ENCODE results near the gene RPL13. TPM values are rescaled to one million over a fixed set of nuclear protein-coding genes. Genes with fewer than 3 reads are reported as not detected.

Gene RPL13
- total and polyA plus RNA-seq, 2 of the 4 experiments (the other 2 are of a cell fraction) = 2,098 to 3,527 TPM

DNA sequence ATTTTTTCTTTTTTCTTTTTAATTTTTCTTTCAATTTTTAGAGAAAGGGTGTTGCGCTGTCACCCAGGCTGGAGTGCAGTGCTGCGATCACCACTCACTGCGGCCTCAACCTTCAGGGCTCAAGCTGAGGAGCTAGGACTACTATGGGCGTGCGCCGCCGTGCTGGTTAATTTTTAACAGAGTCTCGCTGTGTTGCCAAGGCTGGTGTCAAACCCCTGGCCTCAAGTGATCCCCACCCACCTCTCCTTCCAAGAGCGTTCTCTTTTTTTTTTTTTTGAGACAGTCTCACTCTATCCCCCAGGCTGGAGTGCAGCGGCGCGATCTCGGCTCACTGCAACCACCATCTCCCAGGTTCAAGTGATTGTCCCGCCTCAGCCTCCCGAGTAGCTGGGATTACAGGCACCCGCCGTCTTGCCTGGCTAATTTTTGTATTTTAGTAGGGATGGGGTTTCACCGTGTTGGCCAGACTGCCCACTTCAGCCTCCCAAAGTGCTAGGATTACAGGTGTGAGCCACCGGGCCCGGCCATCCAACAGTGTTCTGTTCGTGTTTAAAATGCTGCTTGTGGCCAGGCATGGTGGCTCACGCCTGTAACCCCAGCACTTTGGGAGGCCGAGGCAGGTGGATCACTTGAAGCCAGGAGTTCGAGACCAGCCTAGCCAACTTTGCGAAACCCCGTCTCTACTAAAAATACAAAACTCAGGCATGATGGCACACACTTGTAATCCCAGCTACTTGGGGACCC is 14.5 kb upstream of the RPL13 start:
- Histone ChIP-seq H3K4ac (ENCODE audit: low read depth, low read length) (no peak overlapping the region), H3K56ac (ENCODE audit: extremely low read depth, insufficient read depth, low read length) (no peak overlapping the region), H3K4me2 (ENCODE audit: low read depth, low read length) (no peak overlapping the region), H3K27ac (ENCODE audit: insufficient read depth, low read length) (no peak overlapping the region), H3K14ac (replicated peaks; ENCODE audit: low read depth, low read length) (no peak overlapping the region), H3K9me3 (ENCODE audit: control insufficient read depth, insufficient read depth, low read length) (no peaks in the 10 kb centered on the region), H2BK5ac (ENCODE audit: low read depth, low read length, poor library complexity, severe bottlenecking) (no peak overlapping the region), H3K23ac (ENCODE audit: low read depth, low read length) (no peak overlapping the region), H4K20me1 (ENCODE audit: insufficient read depth, low read length) (no peaks in the 10 kb centered on the region), H3K9me1 (ENCODE audit: insufficient read depth, low read length) (no peaks in the 10 kb centered on the region), H4K8ac (ENCODE audit: low read depth in 2 of 2, low read length in 2 of 2) (no peak overlapping the region), H3K4me1 (ENCODE audit: control insufficient read depth, insufficient read depth, low read length) (no peaks in the 10 kb centered on the region), H2AK9ac (replicated peaks; ENCODE audit: low read depth, low read length, poor library complexity) (no peak overlapping the region), H2AFZ (replicated peaks; ENCODE audit: low read length, poor library complexity) (no peak overlapping the region), H2AK5ac (ENCODE audit: low read depth, low read length) (no peak overlapping the region), H3K79me1 (ENCODE audit: low read depth in 1 of 2, low read length in 2 of 2) (peaks cover 3 to 34% of the 10 kb centered on the region in 2 experiments; a peak in 2 of 4 replicates), H2BK15ac (ENCODE audit: low read depth, low read length) (no peak overlapping the region), H2BK120ac (ENCODE audit: low read depth, low read length) (no peak overlapping the region), H3K36me3 (ENCODE audit: control insufficient read depth, insufficient read depth, low read length) (peaks cover 61% of the 10 kb centered on the region), H4K91ac (ENCODE audit: insufficient read depth, low read depth, low read length) (no peak overlapping the region), H4K5ac (ENCODE audit: low read depth, low read length) (no peak overlapping the region), H3K18ac (ENCODE audit: low read depth, low read length) (no peak overlapping the region), H3K4me3 (ENCODE audit: insufficient read depth, low read depth, low read length) (no peak overlapping the region), H3K27me3 (ENCODE audit: control insufficient read depth, insufficient read depth, low read length) (no peaks in the 10 kb centered on the region), H2BK20ac (ENCODE audit: low read depth, low read length) (no peak overlapping the region), H3K9ac (ENCODE audit: low read depth, low read length) (no peak overlapping the region)
- POLR2A ChIA-PET (ENCODE audit: unreplicated experiment) = no interaction called here
- CTCF ChIA-PET = no interaction called here
- no peak for ATAC-seq (ENCODE audit: low read depth)
- dilution Hi-C loops (cut with HindIII; ENCODE audit: low sequenced_read_pairs, unreplicated experiment) = no loop called here
- DNase-seq = no peak
- WGBS, 2 experiments (ENCODE audit: extremely low coverage in 2 of 2, insufficient read length in 1 of 2) = 97% methylated on average over 15 of the region's 26 CpGs; no CpG with 5 or more reads in 1 of the 2 experiments
- no peak for TF ChIP-seq BHLHE40 (IDR thresholded peaks at IDR 0.05; ENCODE audit: low read depth, low read length)
- TF ChIP-seq CHD1 (IDR thresholded peaks at IDR 0.05; ENCODE audit: low read depth, low read length) = no peak
- TF ChIP-seq, protein P1, sequence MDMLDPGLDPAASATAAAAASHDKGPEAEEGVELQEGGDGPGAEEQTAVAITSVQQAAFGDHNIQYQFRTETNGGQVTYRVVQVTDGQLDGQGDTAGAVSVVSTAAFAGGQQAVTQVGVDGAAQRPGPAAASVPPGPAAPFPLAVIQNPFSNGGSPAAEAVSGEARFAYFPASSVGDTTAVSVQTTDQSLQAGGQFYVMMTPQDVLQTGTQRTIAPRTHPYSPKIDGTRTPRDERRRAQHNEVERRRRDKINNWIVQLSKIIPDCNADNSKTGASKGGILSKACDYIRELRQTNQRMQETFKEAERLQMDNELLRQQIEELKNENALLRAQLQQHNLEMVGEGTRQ (IDR thresholded peaks at IDR 0.05; ENCODE audit: low read depth, low read length) = no peak
- no peak for TF ChIP-seq RAD21 (IDR thresholded peaks at IDR 0.05; ENCODE audit: low read length)
- no TSS peak for BruUV-seq (replicated peaks)
- intact Hi-C loops (cut with micrococcal nuclease) = no loop called here
- in situ Hi-C loops (cut with MboI; ENCODE audit: low sequenced_read_pairs) = no loop called here

All from IMR-90 (cell line).